Panc1 (cell line): Measurements from ENCODE around the gene TMUB1.

Experiments
- TF ChIP-seq, protein P1 (sequence below): fragments of 450-650 bp; IDR thresholded peaks from 2 replicates; pipeline ENCODE4 v1.5.1; 2017; ENCODE audit warnings: mild to moderate bottlenecking
- TF ChIP-seq, protein P2 (sequence below), 2 experiments: IDR thresholded peaks; 2 replicates each; pipeline ENCODE4 v1.6.1; 2011 to 2012; ENCODE audit warnings: low read depth in 2 of 2, control low read depth in 1 of 2, low read length in 1 of 2, mild to moderate bottlenecking in 1 of 2, moderate library complexity in 1 of 2; ENCODE audit not compliant: insufficient read depth in 1 of 2

DNA sequence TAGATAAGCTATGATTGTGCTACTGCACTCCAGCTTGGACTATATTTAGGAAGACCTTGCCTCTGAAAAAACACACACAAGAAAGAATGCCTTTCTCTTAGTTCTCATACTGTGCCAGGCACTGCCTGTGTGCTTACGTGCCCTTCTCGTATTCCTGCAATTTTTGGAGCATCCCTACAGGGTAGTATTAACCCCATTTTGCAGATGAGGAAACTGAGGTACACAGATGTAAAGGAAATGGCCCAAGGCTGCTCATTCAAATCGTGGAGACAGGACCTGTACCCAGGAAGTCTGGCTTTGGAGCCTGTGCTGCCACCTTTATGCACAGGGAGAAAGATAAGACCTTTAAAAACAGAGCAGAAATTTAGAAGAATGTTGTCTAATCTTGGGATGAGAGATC is 19.7 kb upstream of the TMUB1 start:
- TF ChIP-seq, protein P1, sequence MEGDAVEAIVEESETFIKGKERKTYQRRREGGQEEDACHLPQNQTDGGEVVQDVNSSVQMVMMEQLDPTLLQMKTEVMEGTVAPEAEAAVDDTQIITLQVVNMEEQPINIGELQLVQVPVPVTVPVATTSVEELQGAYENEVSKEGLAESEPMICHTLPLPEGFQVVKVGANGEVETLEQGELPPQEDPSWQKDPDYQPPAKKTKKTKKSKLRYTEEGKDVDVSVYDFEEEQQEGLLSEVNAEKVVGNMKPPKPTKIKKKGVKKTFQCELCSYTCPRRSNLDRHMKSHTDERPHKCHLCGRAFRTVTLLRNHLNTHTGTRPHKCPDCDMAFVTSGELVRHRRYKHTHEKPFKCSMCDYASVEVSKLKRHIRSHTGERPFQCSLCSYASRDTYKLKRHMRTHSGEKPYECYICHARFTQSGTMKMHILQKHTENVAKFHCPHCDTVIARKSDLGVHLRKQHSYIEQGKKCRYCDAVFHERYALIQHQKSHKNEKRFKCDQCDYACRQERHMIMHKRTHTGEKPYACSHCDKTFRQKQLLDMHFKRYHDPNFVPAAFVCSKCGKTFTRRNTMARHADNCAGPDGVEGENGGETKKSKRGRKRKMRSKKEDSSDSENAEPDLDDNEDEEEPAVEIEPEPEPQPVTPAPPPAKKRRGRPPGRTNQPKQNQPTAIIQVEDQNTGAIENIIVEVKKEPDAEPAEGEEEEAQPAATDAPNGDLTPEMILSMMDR, result no peak
- TF ChIP-seq, protein P2, sequence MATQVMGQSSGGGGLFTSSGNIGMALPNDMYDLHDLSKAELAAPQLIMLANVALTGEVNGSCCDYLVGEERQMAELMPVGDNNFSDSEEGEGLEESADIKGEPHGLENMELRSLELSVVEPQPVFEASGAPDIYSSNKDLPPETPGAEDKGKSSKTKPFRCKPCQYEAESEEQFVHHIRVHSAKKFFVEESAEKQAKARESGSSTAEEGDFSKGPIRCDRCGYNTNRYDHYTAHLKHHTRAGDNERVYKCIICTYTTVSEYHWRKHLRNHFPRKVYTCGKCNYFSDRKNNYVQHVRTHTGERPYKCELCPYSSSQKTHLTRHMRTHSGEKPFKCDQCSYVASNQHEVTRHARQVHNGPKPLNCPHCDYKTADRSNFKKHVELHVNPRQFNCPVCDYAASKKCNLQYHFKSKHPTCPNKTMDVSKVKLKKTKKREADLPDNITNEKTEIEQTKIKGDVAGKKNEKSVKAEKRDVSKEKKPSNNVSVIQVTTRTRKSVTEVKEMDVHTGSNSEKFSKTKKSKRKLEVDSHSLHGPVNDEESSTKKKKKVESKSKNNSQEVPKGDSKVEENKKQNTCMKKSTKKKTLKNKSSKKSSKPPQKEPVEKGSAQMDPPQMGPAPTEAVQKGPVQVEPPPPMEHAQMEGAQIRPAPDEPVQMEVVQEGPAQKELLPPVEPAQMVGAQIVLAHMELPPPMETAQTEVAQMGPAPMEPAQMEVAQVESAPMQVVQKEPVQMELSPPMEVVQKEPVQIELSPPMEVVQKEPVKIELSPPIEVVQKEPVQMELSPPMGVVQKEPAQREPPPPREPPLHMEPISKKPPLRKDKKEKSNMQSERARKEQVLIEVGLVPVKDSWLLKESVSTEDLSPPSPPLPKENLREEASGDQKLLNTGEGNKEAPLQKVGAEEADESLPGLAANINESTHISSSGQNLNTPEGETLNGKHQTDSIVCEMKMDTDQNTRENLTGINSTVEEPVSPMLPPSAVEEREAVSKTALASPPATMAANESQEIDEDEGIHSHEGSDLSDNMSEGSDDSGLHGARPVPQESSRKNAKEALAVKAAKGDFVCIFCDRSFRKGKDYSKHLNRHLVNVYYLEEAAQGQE (IDR thresholded peaks at IDR 0.05; ENCODE audit: insufficient read depth in 1 of 2, low read depth in 2 of 2, low read length in 1 of 2), result no peak
